H9 (cell line): ENCODE data around the gene SPATA1. TPM values are rescaled to one million over a fixed set of nuclear protein-coding genes. Genes with fewer than 3 reads are reported as not detected.

Experiments used
- DNase-seq: peaks from one replicate; pipeline ENCODE4 v3.0.0-alpha.2; 2017
- H2AFZ ChIP-seq: one replicate; pipeline ENCODE4 v1.6.1; 2013; ENCODE audit warnings: mild to moderate bottlenecking, low read length, control low read depth, moderate library complexity
- H2AK5ac ChIP-seq: 2 replicates; pipeline ENCODE4 v1.6.1; 2013; ENCODE audit warnings: low read length, control low read depth, mixed read lengths; ENCODE audit not compliant: insufficient read length
- H2BK120ac ChIP-seq: one replicate; pipeline ENCODE4 v1.6.1; 2013; ENCODE audit warnings: low read depth, mild to moderate bottlenecking, low read length, control low read depth, inconsistent platforms; ENCODE audit not compliant: poor library complexity, severe bottlenecking
- H2BK12ac ChIP-seq: 2 replicates; pipeline ENCODE4 v1.6.1; 2013; ENCODE audit warnings: low read length, control low read depth, mixed read lengths, low read depth; ENCODE audit not compliant: insufficient read length
- H2BK15ac ChIP-seq: 2 replicates; pipeline ENCODE4 v1.6.1; 2013; ENCODE audit warnings: low read depth, low read length, control low read depth
- H2BK20ac ChIP-seq: one replicate; pipeline ENCODE4 v1.6.1; 2013; ENCODE audit warnings: low read depth, mild to moderate bottlenecking, low read length, control low read depth, inconsistent platforms; ENCODE audit not compliant: poor library complexity, severe bottlenecking
- H2BK5ac ChIP-seq: 2 replicates; pipeline ENCODE4 v1.6.1; 2013; ENCODE audit warnings: low read length, control low read depth, mixed read lengths; ENCODE audit not compliant: insufficient read length
- H3K14ac ChIP-seq: 2 replicates; pipeline ENCODE4 v1.6.1; 2013; ENCODE audit warnings: low read length, control low read depth; ENCODE audit not compliant: insufficient read depth
- H3K18ac ChIP-seq: 2 replicates; pipeline ENCODE4 v1.6.1; 2013; ENCODE audit warnings: low read depth, mild to moderate bottlenecking, mixed read lengths, low read length, control low read depth; ENCODE audit not compliant: insufficient read length
- H3K23ac ChIP-seq: 2 replicates; pipeline ENCODE4 v1.6.1; 2013; ENCODE audit warnings: low read length, control low read depth, mixed read lengths, low read depth; ENCODE audit not compliant: insufficient read length
- H3K23me2 ChIP-seq: 2 replicates; pipeline ENCODE4 v1.6.1; 2013; ENCODE audit warnings: low read depth, mild to moderate bottlenecking, mixed read lengths, low read length, control low read depth; ENCODE audit not compliant: insufficient read length, poor library complexity, severe bottlenecking
- H3K27ac ChIP-seq: 2 replicates; pipeline ENCODE4 v1.5.1; 2013; ENCODE audit warnings: low read length, control low read depth, mixed read lengths, low read depth; ENCODE audit not compliant: insufficient read length
- H3K27me3 ChIP-seq: 2 replicates; pipeline ENCODE4 v1.6.1; 2013; ENCODE audit warnings: low read length, control low read depth, inconsistent platforms; ENCODE audit not compliant: insufficient read depth
- H3K4ac ChIP-seq: 2 replicates; pipeline ENCODE4 v1.6.1; 2013; ENCODE audit warnings: low read depth, mild to moderate bottlenecking, control low read depth, inconsistent platforms, low read length, moderate library complexity
- H3K4me1 ChIP-seq: 2 replicates; pipeline ENCODE4 v1.6.1; 2013; ENCODE audit warnings: low read length, control low read depth, inconsistent platforms; ENCODE audit not compliant: insufficient read depth
- H3K4me2 ChIP-seq: 2 replicates; pipeline ENCODE4 v1.6.1; 2013; ENCODE audit warnings: low read length, control low read depth, mixed read lengths; ENCODE audit not compliant: insufficient read length, insufficient read depth
- H3K56ac ChIP-seq: 2 replicates; pipeline ENCODE4 v1.6.1; 2013; ENCODE audit warnings: low read depth, mild to moderate bottlenecking, mixed read lengths, low read length, control low read depth; ENCODE audit not compliant: insufficient read length
- H3K79me1 ChIP-seq: 2 replicates; pipeline ENCODE4 v1.6.1; 2013; ENCODE audit warnings: low read depth, mild to moderate bottlenecking, moderate library complexity, low read length, control low read depth, inconsistent platforms; ENCODE audit not compliant: insufficient read depth, poor library complexity, severe bottlenecking
- H3K79me2 ChIP-seq: 2 replicates; pipeline ENCODE4 v1.6.1; 2013; ENCODE audit warnings: low read length, control low read depth, inconsistent platforms; ENCODE audit not compliant: insufficient read depth
- H3K9ac ChIP-seq: 2 replicates; pipeline ENCODE4 v1.6.1; 2013; ENCODE audit warnings: low read length, control low read depth, mixed read lengths; ENCODE audit not compliant: insufficient read length; ENCODE audit errors: extremely low read depth
- H3K9me3 ChIP-seq: one replicate; pipeline ENCODE4 v1.6.1; 2013; ENCODE audit warnings: low read depth, low read length, inconsistent platforms; ENCODE audit not compliant: control insufficient read depth
- H3T11ph ChIP-seq: one replicate; pipeline ENCODE4 v1.6.1; 2013; ENCODE audit warnings: mild to moderate bottlenecking, low read length, control low read depth, inconsistent platforms
- H4K20me1 ChIP-seq: one replicate; pipeline ENCODE4 v1.6.1; 2013; ENCODE audit not compliant: control insufficient read depth, insufficient read length, insufficient read depth
- H4K5ac ChIP-seq: 2 replicates; pipeline ENCODE4 v1.6.1; 2013; ENCODE audit warnings: low read depth, mild to moderate bottlenecking, mixed read lengths, low read length, control low read depth; ENCODE audit not compliant: insufficient read length
- H4K8ac ChIP-seq: replicated peaks from 2 replicates; pipeline ENCODE4 v1.6.1; 2013; ENCODE audit warnings: low read length, control low read depth, mixed read lengths, low read depth; ENCODE audit not compliant: insufficient read length
- H4K91ac ChIP-seq: 2 replicates; pipeline ENCODE4 v1.6.1; 2013; ENCODE audit warnings: low read depth, mild to moderate bottlenecking, moderate library complexity, mixed read lengths, low read length, control low read depth; ENCODE audit not compliant: insufficient read length
- H3K27ac Mint-ChIP-seq, 3 experiments: 2 replicates in 2 of 3; 3 replicates in 1 of 3; pipeline ENCODE4 v1.8.0; 2020 to 2021; ENCODE audit warnings: mixed read lengths in 3 of 3, mild to moderate bottlenecking in 1 of 3, moderate library complexity in 1 of 3
- H3K27me3 Mint-ChIP-seq: 2 replicates; pipeline ENCODE4 v1.8.0; 2021; ENCODE audit warnings: low read depth, mild to moderate bottlenecking, moderate library complexity, mixed read lengths
- H3K36me3 Mint-ChIP-seq, 3 experiments: 2 replicates in 2 of 3; 3 replicates in 1 of 3; pipeline ENCODE4 v1.8.0; 2020 to 2021; ENCODE audit warnings: low read depth in 3 of 3, mixed read lengths in 3 of 3; ENCODE audit not compliant: insufficient read depth in 1 of 3
- H3K4me1 Mint-ChIP-seq, 2 experiments: 2 replicates each; pipeline ENCODE4 v1.8.0; 2020; ENCODE audit warnings: mixed read lengths in 2 of 2
- H3K4me3 Mint-ChIP-seq, 2 experiments: 2 replicates in 1 of 2; 3 replicates in 1 of 2; pipeline ENCODE4 v1.8.0; 2020 to 2021; ENCODE audit warnings: mild to moderate bottlenecking in 2 of 2, mixed read lengths in 2 of 2, moderate library complexity in 1 of 2
- H3K9me3 Mint-ChIP-seq, 2 experiments: 2 replicates in 1 of 2; 3 replicates in 1 of 2; pipeline ENCODE4 v1.8.0; 2020; ENCODE audit warnings: mild to moderate bottlenecking in 2 of 2, mixed read lengths in 2 of 2, moderate library complexity in 1 of 2
- WGBS: extraction: QIAGEN DNeasy Blood & Tissue Kit; methylation state at CpG from one replicate; pipeline ENCODE4 v1.1.7; 2013; ENCODE audit warnings: missing lambda C conversion rate, low lambda C conversion rate, mixed read lengths; ENCODE audit not compliant: insufficient read length; ENCODE audit errors: extremely low coverage; 5-methylcytosine and 5-hydroxymethylcytosine counted together
- total RNA-seq: library from RNA; stranded (reverse); gene quantifications from 2 replicates; pipeline ENCODE4 v1.2.1, GENCODE V29; 2021
- TF ChIP-seq, protein P1 (sequence below): fragments of 200-600 bp; sonication (generic); conservative IDR thresholded peaks from 3 replicates; pipeline ENCODE4 v1.8.0; 2021; ENCODE audit warnings: antibody characterized with exemption, mild to moderate bottlenecking

SPATA1 gene
- total RNA-seq, 1 experiment from 2014 or later, result not detected

DNA sequence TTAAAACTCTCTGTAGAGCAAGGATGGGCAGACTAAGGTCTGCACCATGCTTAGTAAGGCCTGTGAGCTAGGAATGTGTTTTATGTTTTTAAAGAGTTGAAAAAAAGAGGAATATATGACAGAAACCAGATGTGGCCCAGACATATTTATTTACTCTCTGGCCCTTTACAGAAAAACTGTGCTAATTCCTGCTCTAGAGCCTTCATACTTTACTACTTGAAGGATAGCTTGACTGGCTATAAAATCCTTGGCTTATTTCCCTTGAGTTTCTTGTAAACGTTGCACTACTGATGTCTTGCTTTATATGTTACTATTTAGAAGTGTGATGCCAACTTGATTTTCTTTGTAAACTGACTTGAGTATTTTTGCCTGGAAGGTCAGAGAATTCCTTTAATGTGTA is 34.6 kb downstream of the SPATA1 start:
- H2BK12ac ChIP-seq, result no peak overlapping the region
- H3K36me3 Mint-ChIP-seq, result no peaks in the 10 kb centered on the region

More for the DNA sequence above, 34.6 kb downstream of the SPATA1 start:
- TF ChIP-seq, protein P1, sequence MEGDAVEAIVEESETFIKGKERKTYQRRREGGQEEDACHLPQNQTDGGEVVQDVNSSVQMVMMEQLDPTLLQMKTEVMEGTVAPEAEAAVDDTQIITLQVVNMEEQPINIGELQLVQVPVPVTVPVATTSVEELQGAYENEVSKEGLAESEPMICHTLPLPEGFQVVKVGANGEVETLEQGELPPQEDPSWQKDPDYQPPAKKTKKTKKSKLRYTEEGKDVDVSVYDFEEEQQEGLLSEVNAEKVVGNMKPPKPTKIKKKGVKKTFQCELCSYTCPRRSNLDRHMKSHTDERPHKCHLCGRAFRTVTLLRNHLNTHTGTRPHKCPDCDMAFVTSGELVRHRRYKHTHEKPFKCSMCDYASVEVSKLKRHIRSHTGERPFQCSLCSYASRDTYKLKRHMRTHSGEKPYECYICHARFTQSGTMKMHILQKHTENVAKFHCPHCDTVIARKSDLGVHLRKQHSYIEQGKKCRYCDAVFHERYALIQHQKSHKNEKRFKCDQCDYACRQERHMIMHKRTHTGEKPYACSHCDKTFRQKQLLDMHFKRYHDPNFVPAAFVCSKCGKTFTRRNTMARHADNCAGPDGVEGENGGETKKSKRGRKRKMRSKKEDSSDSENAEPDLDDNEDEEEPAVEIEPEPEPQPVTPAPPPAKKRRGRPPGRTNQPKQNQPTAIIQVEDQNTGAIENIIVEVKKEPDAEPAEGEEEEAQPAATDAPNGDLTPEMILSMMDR, result no peak
- Histone ChIP-seq H3K4ac (no peak overlapping the region), H3K27me3 (no peaks in the 10 kb centered on the region), H2BK20ac (no peak overlapping the region), H3K79me1 (no peaks in the 10 kb centered on the region), H3K4me1 (no peaks in the 10 kb centered on the region; the same call in 1 of the 2 replicates), H4K20me1 (no peaks in the 10 kb centered on the region), H3K9me3 (no peaks in the 10 kb centered on the region), H3K14ac (no peak overlapping the region), H2BK15ac (no peak overlapping the region), H3K56ac (no peak overlapping the region), H2AFZ (no peak overlapping the region), H2AK5ac (no peak overlapping the region), H3K4me2 (no peak overlapping the region), H3K23ac (no peak overlapping the region), H2BK120ac (no peak overlapping the region), H2BK5ac (no peak overlapping the region), H3K27ac (no peak overlapping the region), H3K9ac (no peak overlapping the region), H3K79me2 (no peaks in the 10 kb centered on the region), H3K23me2 (no peaks in the 10 kb centered on the region), H4K8ac (no peak overlapping the region), H3K18ac (no peak overlapping the region), H4K91ac (no peak overlapping the region), H4K5ac (no peak overlapping the region), H3T11ph (no peak overlapping the region)
- H3K27me3 Mint-ChIP-seq, result no peaks in the 10 kb centered on the region
- no CpG with 5 or more reads among the region's 1 CpG for WGBS
- H3K9me3 Mint-ChIP-seq, result no peaks in the 10 kb centered on the region
- no peaks in the 10 kb centered on the region for H3K4me1 Mint-ChIP-seq
- no peak for DNase-seq
- H3K4me3 Mint-ChIP-seq, result no peak overlapping the region
- H3K27ac Mint-ChIP-seq, result no peak overlapping the region
